ENCODE measurements around the gene DDX49. TPM values are rescaled to one million over a fixed set of nuclear protein-coding genes. Genes with fewer than 3 reads are reported as not detected.

DDX49 gene
- total RNA-seq, 2 experiments from 2014 or later: 47.9 to 49.7 TPM

GRCh38 chr19:18910010-18910409 is 9.5 kb upstream of the DDX49 start:
- peaks cover 71% of the 10 kb centered on the region for H3K36me3 ChIP-seq (ENCODE audit: insufficient read depth, low read length)
- H3K4me1 ChIP-seq (ENCODE audit: insufficient read depth, low read length): peaks cover 17% of the 10 kb centered on the region
- no peak for DNase-seq
- intact Hi-C loops (cut with DNase I, micrococcal nuclease): no loop called here
- no peak for TF ChIP-seq CTCF (IDR thresholded peaks at IDR 0.05)
- ChIA-PET POLR2A (no interaction called here), CTCF (no interaction called here)
- H3K9me3 Mint-ChIP-seq: no peaks in the 10 kb centered on the region
- no peak overlapping the region for H3K4me3 ChIP-seq (ENCODE audit: low read length)
- H3K27me3 Mint-ChIP-seq: no peaks in the 10 kb centered on the region
- no peaks in the 10 kb centered on the region for H3K27me3 ChIP-seq (ENCODE audit: control insufficient read depth in 1 of 2, insufficient read depth in 2 of 2, low read length in 2 of 2)
- no peak for ATAC-seq (ENCODE audit: poor library complexity)
- H3K4me3 Mint-ChIP-seq: no peak overlapping the region
- no peak overlapping the region for H3K27ac ChIP-seq (ENCODE audit: low read depth in 1 of 2, low read length in 2 of 2)
- H3K9me3 ChIP-seq (ENCODE audit: control insufficient read depth in 1 of 2, insufficient read depth in 1 of 2, low read length in 2 of 2): no peaks in the 10 kb centered on the region
- H3K36me3 Mint-ChIP-seq (ENCODE audit: low read depth): peaks cover 36% of the 10 kb centered on the region
- H3K27ac Mint-ChIP-seq: no peak overlapping the region
- H3K4me1 Mint-ChIP-seq (ENCODE audit: low read depth): peaks cover 8% of the 10 kb centered on the region

- Mint-ChIP-seq H3K27ac (no peak overlapping the region), H3K4me3 (no peak overlapping the region), H3K36me3 (ENCODE audit: low read depth) (peaks cover 38% of the 10 kb centered on the region), H3K27me3 (no peaks in the 10 kb centered on the region), H3K4me1 (ENCODE audit: low read depth) (peaks cover 13% of the 10 kb centered on the region), H3K9me3 (no peaks in the 10 kb centered on the region)
- no peak for TF ChIP-seq CTCF (IDR thresholded peaks at IDR 0.05)
- intact Hi-C loops (cut with DNase I, micrococcal nuclease): no loop called here
- Histone ChIP-seq H3K9me3 (ENCODE audit: control insufficient read depth in 1 of 2, insufficient read depth in 1 of 2, low read length in 2 of 2) (no peaks in the 10 kb centered on the region), H3K27ac (ENCODE audit: low read depth in 1 of 2, low read length in 2 of 2) (no peak overlapping the region), H3K36me3 (ENCODE audit: insufficient read depth, low read length) (peaks cover 72% of the 10 kb centered on the region), H3K4me1 (ENCODE audit: insufficient read depth, low read length) (peaks cover 26% of the 10 kb centered on the region), H3K27me3 (ENCODE audit: control insufficient read depth in 1 of 2, insufficient read depth in 2 of 2, low read length in 2 of 2) (no peaks in the 10 kb centered on the region), H3K4me3 (ENCODE audit: low read length) (no peak overlapping the region)
- CTCF ChIA-PET: no interaction called here
- POLR2A ChIA-PET: no interaction called here
- DNase-seq (no peak), ATAC-seq (ENCODE audit: poor library complexity) (no peak)
Measured at GRCh38 chr19:18910801-18911436, 8.6 kb upstream of the DDX49 start.

GRCh38 chr19:18912933-18913332 is 6.6 kb upstream of the DDX49 start:
- Histone ChIP-seq H3K36me3 (ENCODE audit: insufficient read depth, low read length) (peaks cover 54% of the 10 kb centered on the region), H3K9me3 (ENCODE audit: control insufficient read depth in 1 of 2, insufficient read depth in 1 of 2, low read length in 2 of 2) (no peaks in the 10 kb centered on the region), H3K4me1 (ENCODE audit: insufficient read depth, low read length) (peaks cover 38% of the 10 kb centered on the region), H3K27me3 (ENCODE audit: control insufficient read depth in 1 of 2, insufficient read depth in 2 of 2, low read length in 2 of 2) (no peaks in the 10 kb centered on the region), H3K27ac (ENCODE audit: low read depth in 1 of 2, low read length in 2 of 2) (no peak overlapping the region), H3K4me3 (ENCODE audit: low read length) (no peak overlapping the region)
- no peak for ATAC-seq (ENCODE audit: poor library complexity)
- no peak for TF ChIP-seq CTCF (IDR thresholded peaks at IDR 0.05)
- Mint-ChIP-seq H3K9me3 (no peaks in the 10 kb centered on the region), H3K27ac (no peak overlapping the region), H3K27me3 (no peaks in the 10 kb centered on the region), H3K36me3 (ENCODE audit: low read depth) (peaks cover 42% of the 10 kb centered on the region), H3K4me1 (ENCODE audit: low read depth) (peaks cover 27% of the 10 kb centered on the region), H3K4me3 (no peak overlapping the region)
- ChIA-PET CTCF (no interaction called here), POLR2A (no interaction called here)
- DNase-seq: no peak
- intact Hi-C loops (cut with DNase I, micrococcal nuclease): no loop called here

Measured in CD4-positive, alpha-beta T cell (primary cell).